NAMALWA (cell line): Measurements from ENCODE around the gene AURKAIP1.
A peak's percentile ranks its signal among the peaks of the same experiment; 100 is the strongest.
"Not testable (repeated sequence)": the region's sequence is repeated elsewhere in the genome, so short reads cannot be mapped to it uniquely, and the experiment has no call there.

ENCODE experiments used
- DNase-seq: peaks from one replicate; pipeline ENCODE4 v3.0.0-alpha.2; 2015; ENCODE audit warnings: low spot score

AURKAIP1 gene

DNA sequence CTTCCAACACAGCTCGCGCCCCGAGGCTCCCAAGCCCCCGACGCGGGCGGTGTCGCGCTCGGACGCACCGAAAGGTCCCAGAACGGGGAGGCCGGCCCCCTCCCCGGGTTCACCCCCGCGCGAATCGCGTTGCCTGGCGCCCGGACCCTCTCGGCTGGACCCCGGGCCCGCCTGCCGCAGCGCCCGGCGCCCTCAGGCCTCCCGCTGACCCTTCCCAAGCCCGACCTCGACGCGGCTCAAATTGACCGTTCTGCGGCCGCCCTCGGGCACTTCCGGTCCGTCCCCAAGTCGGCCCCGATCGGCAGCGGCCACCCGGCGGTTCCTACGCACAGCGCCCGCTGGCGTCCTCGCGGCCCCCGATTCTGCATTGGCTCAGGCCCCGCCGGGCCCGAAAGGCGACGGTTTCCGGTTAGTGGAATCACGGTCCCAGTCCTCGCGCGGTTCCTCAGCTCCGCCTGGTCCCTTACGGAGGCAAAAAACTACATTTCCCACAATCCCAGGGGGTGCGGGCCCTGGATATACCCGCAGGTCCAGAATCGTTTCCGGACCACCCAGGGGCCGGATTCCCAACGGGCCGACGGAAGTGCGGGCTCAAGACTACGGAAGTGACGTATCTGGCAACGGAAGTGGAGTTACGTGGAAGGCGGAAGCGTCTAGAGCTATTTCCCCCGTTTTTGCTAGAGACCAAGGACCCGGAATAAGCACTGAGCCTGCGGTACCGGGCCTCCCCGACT lies at the start of gene AURKAIP1:
Gene AURKAIP1 (minus strand): TSS at position 279 of the 734 bp plus-strand sequence. CDS start 451 bp downstream, outside the sequence.
- peak; percentile 100 for DNase-seq

GRCh38 chr1:1424707-1425106 lies 49.7 kb upstream of the AURKAIP1 start:
- no peak for DNase-seq

- DNase-seq, result no peak
Measured at GRCh38 chr1:1423245-1423597, 48.2 kb upstream of the AURKAIP1 start.

- peak; percentile 71 for DNase-seq
Measured at GRCh38 chr1:1422465-1423244, 47.6 kb upstream of the AURKAIP1 start.

GRCh38 chr1:1421907-1422464 lies 47.0 kb upstream of the AURKAIP1 start:
- no peak for DNase-seq

GRCh38 chr1:1421147-1421906 lies 46.3 kb upstream of the AURKAIP1 start, which contains the start of gene ANKRD65:
TSS of gene ANKRD65 (minus strand) at chr1:1421276. CDS start at chr1:1421005, 271 bp downstream.
- DNase-seq, result no peak

DNA sequence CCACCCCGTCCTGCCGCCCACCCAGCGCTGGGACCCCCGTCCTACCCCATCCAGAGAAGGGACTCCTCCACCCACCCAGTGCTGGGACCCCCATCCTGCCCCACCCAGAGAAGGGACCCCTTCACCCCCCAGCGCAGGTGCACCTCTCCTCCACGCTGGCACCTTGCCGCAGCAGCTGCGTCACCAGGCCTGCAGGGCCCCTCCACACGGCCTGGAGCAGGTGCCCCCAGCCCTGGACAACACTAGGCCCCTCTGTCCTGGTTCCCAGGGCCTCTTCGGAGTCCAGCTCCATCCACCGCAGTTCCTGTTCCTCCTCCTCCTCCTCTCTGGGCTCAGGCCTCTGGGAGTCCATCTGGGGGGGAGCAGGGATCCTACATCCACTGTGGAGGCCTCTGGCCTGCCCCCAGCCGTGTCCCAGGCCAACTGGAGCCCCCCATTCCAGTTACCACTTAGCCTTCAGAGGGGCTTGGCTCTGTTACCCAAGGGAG lies 45.7 kb upstream of the AURKAIP1 start:
- DNase-seq, result no peak

DNA sequence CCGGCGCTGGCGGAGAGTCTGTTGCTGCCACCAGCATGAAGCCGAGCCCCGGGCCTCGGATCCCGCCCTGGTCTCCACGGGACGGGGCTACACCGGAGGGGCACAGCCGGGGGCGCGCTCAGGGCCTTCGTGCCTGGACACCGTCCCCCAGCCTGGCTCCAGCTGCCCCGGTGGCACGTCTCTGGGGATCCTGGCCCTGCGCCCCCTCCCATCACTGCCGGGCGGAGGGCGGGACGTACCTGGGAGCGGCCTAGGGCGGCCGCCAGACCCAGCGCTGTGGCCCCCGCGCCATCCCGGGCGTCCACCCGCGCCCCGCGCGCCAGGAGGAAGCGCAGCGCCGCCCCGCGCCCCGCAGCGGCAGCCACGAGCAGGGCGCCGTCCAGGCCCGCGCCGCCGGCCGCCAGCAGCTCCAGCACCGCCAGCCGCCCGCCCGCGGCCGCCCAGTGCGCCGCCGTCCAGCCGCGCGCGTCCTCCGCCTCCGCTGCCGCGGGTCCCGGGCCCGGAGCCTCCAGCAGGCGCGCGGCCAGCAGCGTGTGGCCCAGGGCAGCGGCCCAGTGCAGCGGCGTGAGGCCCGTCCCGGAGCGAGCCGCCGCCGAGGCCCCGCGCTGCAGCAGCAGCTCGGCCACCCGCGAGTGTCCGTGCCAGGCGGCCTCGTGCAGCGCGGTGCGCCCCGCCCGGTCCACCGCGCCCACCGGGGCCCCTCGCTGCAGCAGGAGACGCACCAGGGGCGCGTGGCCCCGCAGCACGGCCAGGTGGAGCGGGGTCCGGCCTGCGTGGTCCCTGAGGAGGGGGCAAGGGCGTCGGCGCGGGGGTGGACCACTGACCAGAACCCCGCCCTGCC lies 45.0 kb upstream of the AURKAIP1 start:
- no peak for DNase-seq

DNA sequence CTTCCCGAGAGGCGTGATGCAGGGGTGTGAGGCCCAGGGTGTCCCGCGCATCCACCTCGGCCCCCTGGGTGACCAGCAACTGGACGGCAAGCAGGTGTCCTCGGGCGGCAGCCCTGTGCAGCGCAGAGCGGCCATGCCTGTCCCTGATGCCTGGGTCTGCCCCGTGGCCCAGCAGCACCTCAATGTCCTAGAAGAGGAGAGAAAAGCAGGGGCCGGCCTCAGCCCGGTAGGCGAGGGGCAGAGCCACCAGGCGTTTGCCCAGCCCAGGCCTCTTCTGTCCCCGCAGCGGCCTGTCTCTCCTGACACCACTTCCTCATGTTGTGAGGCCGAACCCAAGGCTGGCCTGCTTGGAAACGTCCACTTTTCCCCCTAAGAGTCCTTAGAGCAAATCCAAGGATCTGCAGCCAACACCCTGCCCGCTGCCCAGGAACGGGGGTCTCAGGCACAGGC lies 44.4 kb upstream of the AURKAIP1 start:
- no peak for DNase-seq

- DNase-seq, result no peak
Measured at GRCh38 chr1:1418464-1419362, 43.7 kb upstream of the AURKAIP1 start.

DNA sequence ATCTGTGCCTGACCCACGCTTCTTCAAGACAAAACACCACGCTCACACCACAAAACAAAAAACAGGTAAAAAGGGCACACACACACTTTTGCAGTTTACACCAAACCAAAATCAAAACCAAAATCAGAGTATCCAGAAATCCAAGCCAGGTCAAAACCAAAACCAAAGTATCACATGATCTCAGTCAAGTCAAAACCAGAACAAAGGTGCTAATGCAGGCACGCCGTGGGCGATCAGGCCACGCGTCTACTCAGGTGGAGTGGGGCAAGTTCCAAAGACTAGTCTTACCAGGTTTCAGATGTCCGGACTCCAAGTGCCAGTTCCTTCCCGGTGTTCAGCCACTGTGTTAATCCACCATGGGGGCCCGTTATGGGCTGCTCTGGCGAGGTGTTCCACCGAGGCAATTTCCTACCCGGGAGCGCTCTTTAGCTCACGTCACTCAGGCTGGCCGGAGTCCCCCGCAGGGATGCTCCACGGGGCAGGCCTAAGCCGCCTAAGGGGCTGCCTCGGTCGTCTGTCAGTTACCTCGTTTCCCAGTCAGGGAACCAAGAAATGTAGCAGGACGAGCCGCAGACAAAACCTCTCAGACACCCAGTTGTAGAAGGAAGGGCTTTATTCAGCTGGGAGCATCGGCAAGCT lies 42.9 kb upstream of the AURKAIP1 start:
- not testable (repeated sequence) for DNase-seq

GRCh38 chr1:1417396-1417795 lies 42.4 kb upstream of the AURKAIP1 start:
- DNase-seq, result not testable (repeated sequence)

DNA sequence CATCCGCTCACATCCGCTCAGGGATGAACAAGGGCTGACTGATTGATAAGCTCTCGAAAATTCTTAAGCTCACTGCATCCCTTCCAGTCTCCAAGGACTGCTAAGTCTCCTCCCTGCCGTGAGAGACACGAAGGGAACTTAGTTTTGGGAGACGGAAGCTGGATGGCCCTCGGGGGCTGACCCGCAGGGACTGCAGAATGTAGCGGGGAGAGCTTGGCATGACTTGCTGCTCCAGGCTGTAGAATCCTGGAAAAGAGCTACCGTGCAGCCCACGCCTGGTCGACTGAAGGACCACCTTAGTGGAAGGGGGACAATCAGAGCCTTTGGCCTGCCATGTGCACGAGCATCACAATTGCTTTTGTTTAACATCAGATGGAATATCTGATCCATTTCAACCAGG lies 40.7 kb upstream of the AURKAIP1 start:
- no peak for DNase-seq

DNA sequence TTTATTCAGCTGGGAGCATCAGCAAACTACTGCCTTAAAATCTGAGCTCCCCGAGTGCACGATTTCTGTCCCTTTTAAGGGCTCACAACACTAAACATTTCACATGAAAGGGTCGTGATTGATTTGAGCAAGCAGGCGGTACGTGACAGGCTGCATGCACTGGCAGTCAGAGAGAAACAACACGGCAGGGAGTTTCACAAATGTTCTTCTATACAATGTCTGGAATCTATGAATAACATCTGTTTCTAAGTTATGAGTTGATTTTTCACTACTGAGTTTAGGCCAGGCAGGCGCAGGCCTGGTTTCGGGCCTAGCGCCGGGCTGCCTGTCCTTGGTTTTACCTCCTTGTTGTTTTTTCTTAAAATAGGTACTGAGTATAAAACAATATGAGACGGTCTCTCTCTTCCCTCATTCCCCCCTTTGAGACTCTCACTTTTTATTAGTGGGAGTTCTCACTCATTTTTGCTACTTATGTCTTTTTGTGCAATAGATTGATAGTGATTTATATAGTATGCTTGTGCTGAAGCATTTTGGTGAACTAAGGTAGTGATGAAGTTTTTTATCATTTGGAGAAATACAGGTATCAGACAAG lies 37.4 kb upstream of the AURKAIP1 start:
- not testable (repeated sequence) for DNase-seq

DNA sequence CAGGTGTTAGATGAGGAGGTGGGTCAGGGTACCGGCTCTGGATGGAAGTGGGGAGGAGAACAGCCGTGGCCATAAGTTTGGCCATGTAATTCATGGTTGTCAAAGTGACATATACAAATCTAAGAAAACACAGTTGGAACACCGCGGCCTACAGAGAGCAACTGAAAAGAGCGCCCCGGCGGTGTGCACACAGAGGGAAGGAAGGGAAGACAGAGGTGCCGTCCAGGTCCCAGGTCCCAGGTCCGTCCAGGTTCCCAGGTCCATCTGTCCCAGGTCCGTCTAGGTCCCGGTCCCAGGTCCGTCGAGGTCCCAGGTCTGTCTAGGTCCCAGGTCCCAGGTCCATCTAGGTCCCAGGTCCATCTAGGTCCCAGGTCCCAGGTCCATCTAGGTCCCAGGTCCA lies 36.6 kb upstream of the AURKAIP1 start:
- no peak for DNase-seq

DNA sequence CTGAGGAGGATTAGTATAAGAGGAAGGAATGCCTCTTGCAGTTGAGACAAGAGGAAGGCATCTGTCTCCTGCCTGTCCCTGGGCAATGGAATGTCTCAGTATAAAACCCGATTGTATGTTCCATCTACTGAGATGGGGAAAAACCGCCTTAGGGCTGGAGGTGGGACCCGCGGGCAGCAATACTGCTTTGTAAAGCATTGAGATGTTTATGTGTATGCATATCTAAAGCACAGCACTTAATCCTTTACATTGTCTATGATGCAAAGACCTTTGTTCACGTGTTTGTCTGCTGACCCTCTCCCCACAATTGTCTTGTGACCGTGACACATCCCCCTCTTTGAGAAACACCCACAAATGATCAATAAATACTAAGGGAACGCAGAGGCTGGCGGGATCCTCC lies 35.2 kb upstream of the AURKAIP1 start:
- not testable (repeated sequence) for DNase-seq

- peak; percentile 83 for DNase-seq
Measured at GRCh38 chr1:1407636-1408318, 32.8 kb upstream of the AURKAIP1 start.

DNA sequence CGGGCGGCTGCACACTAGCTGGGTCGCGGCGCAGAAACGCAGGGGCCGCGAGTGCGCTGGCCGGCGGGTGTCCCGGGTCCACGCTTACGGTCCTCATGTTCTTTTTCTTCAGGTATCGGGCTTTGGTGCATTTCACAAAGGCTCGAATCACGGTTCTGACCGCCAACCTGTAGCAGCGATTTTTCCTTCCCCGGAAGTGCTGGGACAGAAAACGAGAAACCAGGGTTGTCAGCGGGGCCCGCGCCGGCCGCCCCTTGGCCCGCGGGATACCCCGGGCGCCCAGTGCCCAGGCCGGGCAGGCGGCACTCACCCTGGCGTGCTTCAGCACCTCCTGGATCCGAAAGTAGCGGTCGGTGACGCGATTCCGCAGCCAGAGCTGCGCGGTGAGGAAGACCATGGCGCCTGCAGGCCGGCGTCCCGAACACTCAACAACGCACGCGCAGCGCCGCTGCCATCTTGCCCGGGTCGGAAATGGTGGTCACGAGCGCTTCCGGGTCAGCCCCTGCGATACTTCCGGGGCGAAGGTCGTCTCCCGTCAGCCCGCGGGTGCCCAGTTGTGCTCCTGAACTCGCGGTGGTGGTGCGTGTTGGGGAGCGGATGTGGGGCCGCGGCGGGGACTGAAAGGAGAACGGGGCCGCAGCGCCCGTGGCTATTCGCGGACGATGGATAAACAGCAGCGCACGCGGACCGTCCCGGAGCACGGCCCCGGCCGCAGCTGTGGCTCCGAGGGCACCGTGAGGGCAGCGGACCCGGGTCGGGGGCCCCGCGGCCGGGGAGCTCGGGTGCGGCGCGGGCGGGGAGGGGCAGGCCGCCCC lies 32.0 kb upstream of the AURKAIP1 start, which contains the start of gene MRPL20:
Gene MRPL20 (minus strand): TSS at position 473 of the 815 bp plus-strand sequence. CDS start 76 bp downstream, at position 397.
- DNase-seq, result peak; percentile 98
